Muscle layer of colon (tissue), 2 donors: ENCODE results near the gene EFEMP2.

ENCODE experiments used
- H3K27ac ChIP-seq: one replicate; pipeline ENCODE4 v1.7.0; 2013; ENCODE audit warnings: low read depth, mild to moderate bottlenecking, low read length, moderate library complexity
- H3K27me3 ChIP-seq, 2 donors: one replicate each; pipeline ENCODE4 v1.7.0; 2013; ENCODE audit warnings: low read length in 2 of 2, mild to moderate bottlenecking in 2 of 2; ENCODE audit not compliant: insufficient read depth in 2 of 2, control insufficient read depth in 1 of 2
- H3K36me3 ChIP-seq: one replicate; pipeline ENCODE4 v1.7.0; 2013; ENCODE audit warnings: mild to moderate bottlenecking, low read length; ENCODE audit not compliant: insufficient read depth
- H3K4me1 ChIP-seq: one replicate; pipeline ENCODE4 v1.7.0; 2013; ENCODE audit warnings: mild to moderate bottlenecking, low read length; ENCODE audit not compliant: insufficient read depth
- H3K4me3 ChIP-seq, 2 donors: one replicate each; pipeline ENCODE4 v1.7.0; 2013; ENCODE audit warnings: low read length in 2 of 2, low read depth in 1 of 2, mild to moderate bottlenecking in 1 of 2, moderate library complexity in 1 of 2
- H3K9ac ChIP-seq: one replicate; pipeline ENCODE4 v1.7.0; 2013; ENCODE audit warnings: low read length
- H3K9me3 ChIP-seq: one replicate; pipeline ENCODE4 v1.7.0; 2013; ENCODE audit warnings: mild to moderate bottlenecking, low read length
- donor health status: abdominal sarcoma.
- donor health status: Adenocarcinoma of cecum.

EFEMP2 gene

DNA sequence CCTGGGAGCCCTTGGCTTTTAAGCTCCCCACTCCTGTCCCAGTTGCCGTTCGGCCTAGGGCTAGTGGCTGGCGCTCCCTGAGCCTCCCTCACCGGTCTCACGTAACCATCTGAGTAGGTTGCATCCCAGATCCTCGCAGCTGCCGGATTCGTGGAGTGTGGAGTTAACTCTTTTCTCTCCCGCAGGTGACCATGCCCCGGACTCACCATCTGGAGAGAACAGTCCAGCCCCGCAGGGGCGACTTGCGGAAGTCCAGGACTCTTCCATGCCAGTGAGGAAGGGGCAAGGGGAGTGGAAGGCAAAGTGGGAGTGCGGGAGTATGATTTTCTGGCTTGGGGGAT, 11.5 kb downstream of the EFEMP2 start:
- Histone ChIP-seq H3K27me3 (no peaks in the 10 kb centered on the region), H3K4me3 (peak overlapping the region; percentile 68 to 71), H3K9ac (peak overlapping the region; percentile 93), H3K9me3 (no peaks in the 10 kb centered on the region), H3K36me3 (peaks cover 47% of the 10 kb centered on the region), H3K4me1 (peaks cover 36% of the 10 kb centered on the region), H3K27ac (peak overlapping the region; percentile 99)

DNA sequence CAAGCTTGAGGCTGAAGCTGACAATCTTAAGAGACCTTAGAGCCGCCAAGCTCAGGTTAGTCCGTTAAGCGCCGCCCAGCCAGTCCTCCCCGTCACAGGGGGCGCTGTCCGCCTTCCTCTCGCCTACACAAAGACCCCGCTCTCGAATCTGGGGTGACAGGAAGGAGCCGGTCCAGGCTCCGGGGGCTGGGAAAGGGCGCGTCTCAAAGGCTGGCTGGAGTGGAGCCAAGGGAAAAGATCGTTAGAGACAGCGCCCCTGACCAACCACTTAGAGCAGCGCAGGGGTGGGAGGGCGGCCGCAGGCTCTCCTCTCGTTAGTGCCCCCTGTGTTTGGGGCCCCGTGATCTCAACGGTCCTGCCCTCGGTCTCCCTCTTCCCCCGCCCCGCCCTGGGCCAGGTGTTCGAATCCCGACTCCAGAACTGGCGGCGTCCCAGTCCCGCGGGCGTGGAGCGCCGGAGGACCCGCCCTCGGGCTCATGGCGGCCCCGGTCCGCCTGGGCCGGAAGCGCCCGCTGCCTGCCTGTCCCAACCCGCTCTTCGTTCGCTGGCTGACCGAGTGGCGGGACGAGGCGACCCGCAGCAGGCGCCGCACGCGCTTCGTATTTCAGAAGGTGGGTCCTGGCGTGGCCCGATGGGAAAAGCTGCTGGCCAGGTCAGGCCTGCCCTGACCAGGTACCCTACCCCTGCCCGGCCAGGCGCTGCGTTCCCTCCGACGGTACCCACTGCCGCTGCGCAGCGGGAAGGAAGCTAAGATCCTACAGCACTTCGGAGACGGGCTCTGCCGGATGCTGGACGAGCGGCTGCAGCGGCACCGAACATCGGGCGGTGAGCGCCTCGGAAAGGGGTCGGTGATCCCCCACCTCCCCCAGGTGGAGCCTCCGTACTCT, 12.1 kb downstream of the EFEMP2 start, which contains the start of gene MUS81:
Gene MUS81 (plus strand): TSS at position 156 of the 887 bp plus-strand sequence. CDS start 321 bp downstream, at position 477.
- Histone ChIP-seq H3K27ac (peak within 1 kb of the TSS; percentile 99), H3K4me3 (peak within 1 kb of the TSS; percentile 68 to 71), H3K9me3 (no peaks in the 10 kb centered on the region), H3K9ac (peak within 1 kb of the TSS; percentile 93), H3K27me3 (no peaks in the 10 kb centered on the region), H3K36me3 (peaks cover 47% of the 10 kb centered on the region), H3K4me1 (peaks cover 42% of the 10 kb centered on the region)

DNA sequence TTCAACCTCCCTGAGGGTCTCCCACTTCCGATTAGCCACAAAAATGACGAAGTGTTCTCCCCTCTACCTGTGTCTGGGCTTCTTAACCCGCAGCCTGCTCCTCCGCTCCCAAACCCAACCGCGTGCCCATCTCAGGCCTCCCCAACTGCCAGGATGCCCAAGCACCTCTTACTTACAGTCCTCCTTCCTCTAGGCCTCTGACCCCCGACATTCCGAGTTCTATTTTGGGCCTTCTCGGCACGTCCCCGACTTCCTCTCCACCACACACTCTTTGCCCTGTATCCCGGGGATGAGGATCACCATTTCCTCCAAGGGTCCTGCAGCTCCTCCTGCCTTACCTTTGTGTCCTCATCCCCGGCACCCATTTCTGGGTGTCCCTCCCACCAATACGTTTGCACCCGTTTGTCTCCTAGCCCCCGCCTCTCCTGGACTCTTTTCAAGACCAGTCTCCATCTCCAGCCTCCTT, 12.8 kb downstream of the EFEMP2 start:
- Histone ChIP-seq H3K4me3 (peak overlapping the region; percentile 68 to 71), H3K4me1 (peaks cover 45% of the 10 kb centered on the region), H3K9ac (peak overlapping the region; percentile 93), H3K36me3 (peaks cover 47% of the 10 kb centered on the region), H3K9me3 (no peaks in the 10 kb centered on the region), H3K27me3 (no peaks in the 10 kb centered on the region), H3K27ac (peak overlapping the region; percentile 99)

DNA sequence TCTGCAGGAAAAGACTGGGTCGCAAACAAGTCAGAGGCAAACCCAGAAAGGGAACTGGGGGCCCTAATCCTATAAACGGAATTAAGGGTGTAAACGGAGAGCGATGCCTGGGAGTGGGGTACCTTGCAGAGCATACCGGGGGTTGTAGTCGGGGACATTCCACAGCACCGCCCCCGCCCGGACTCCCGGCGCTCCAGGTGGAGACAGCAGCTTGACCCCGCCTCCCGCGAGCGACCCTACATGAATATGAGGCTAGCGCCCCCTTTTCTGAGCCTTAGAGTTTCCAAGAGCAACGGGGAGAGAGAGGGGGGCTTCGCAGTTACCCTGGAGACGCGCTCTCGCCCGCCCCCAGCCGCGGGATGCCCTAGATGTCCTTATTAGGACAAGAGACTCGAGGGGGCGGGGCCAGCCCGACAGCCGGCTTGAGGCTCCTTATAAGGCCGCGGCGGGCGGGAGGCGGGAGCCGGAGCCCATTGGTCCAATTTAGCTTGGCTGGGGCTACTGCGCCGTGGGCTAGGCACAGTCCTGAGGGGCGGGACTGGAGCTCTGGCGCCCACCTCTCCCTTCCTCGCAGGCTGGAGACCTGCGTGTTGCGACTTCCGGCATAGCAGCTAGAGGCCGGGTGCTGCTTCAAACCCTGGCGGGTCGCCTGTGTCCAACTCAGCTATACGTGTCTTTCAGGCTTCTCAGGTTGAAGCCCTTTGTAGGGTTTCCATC, 13.3 kb downstream of the EFEMP2 start:
- Histone ChIP-seq H3K4me3 (peak overlapping the region; percentile 68 to 71), H3K36me3 (peaks cover 47% of the 10 kb centered on the region), H3K27me3 (no peaks in the 10 kb centered on the region), H3K4me1 (peaks cover 51% of the 10 kb centered on the region), H3K9ac (peak overlapping the region; percentile 93), H3K9me3 (no peaks in the 10 kb centered on the region), H3K27ac (peak overlapping the region; percentile 99)

DNA sequence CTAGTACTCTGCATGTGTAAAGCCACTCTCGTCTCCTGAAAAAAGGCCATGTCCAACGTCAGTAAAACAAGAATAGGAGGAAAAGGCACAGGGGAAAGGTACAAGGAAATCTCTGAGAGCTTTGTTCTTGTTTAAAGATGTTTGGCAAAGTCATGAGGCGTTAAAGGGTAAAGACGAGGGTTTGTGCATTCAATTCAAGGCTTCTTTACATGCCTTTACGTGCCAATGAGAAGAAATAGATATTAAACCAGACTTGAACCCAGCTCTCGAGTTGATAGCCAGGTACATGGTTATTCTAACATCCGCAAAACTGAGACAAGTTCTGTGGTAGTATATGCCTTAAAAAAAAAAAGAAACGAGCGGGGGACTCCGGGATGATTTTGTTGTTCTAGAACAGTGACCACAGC, 13.9 kb downstream of the EFEMP2 start:
- Histone ChIP-seq H3K27me3 (no peaks in the 10 kb centered on the region), H3K4me1 (peaks cover 48% of the 10 kb centered on the region), H3K9me3 (no peaks in the 10 kb centered on the region), H3K27ac (peak overlapping the region; percentile 99), H3K36me3 (peaks cover 47% of the 10 kb centered on the region), H3K4me3 (peak overlapping the region; percentile 41 to 68), H3K9ac (peak overlapping the region; percentile 58)

DNA sequence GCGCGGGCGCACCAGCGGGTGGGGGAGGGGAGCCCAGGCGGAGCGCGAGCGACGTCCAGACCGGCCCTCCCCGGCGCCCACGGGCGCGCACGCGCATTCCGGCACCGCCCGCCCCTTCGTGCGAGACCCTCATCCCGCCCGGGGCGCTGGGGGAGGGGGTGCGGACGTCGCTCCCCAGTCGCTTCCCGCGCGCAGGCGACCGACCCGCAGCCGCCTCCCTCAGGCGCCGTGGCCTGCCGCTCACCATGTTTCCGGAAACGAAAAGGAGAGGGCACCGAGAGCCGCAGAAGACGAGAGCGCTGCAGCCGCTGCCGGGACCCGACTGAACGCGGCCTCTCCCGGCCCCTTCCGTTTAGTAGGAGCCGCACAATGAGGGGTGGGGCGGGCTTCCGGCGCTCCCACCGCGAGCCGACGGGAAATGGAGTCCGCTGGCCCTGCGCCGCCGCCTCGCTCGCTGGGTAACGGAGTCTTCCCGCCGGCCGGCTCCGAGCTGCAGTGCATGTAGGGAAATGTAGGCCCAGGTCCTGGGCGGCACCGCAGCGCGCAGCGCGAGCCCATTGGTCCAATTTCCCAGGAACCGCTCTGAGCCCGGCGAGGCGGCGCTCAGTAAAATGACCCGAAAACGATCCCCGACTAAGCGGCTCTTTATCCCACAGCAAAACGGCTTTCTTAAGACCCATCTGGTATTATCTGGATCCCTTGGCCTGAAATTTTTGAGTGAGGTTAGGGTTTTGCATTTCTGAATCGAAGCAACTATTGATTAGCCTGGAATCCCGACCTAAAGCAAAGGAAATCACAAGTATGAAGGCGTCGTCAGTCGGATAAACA, 14.5 kb downstream of the EFEMP2 start, which contains the start of gene CFL1:
Gene CFL1 (minus strand): TSS at position 328 of the 828 bp plus-strand sequence. CDS start 81 bp downstream, at position 247.
- Histone ChIP-seq H3K4me3 (peak within 1 kb of the TSS; percentile 68 to 89), H3K4me1 (peaks cover 45% of the 10 kb centered on the region), H3K27ac (peak within 1 kb of the TSS; percentile 99), H3K27me3 (no peaks in the 10 kb centered on the region), H3K36me3 (peaks cover 47% of the 10 kb centered on the region), H3K9me3 (no peaks in the 10 kb centered on the region), H3K9ac (peak within 1 kb of the TSS; percentile 79)

DNA sequence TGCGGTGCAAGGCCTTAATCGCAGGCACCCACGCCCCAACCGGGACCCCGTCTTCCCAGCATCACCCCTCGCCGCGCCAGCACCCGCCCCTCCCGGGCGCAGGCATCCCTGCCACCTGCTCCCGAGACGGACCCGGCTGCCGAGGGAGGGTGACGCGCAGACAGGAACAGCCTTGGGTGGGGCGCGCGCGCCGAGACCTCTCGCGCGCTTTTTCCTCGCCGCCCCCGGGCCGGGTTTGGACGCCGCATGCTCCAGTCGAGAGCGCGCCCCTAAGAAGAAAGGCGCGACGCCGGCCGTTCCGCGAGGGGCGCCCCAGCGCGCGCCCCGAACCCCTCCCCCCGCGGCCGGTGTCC, 15.1 kb downstream of the EFEMP2 start:
- Histone ChIP-seq H3K36me3 (peaks cover 45% of the 10 kb centered on the region), H3K27ac (peak overlapping the region; percentile 96), H3K27me3 (no peaks in the 10 kb centered on the region), H3K9me3 (no peaks in the 10 kb centered on the region), H3K4me1 (peaks cover 39% of the 10 kb centered on the region), H3K4me3 (peak overlapping the region; percentile 68 to 89), H3K9ac (peak overlapping the region; percentile 79)

DNA sequence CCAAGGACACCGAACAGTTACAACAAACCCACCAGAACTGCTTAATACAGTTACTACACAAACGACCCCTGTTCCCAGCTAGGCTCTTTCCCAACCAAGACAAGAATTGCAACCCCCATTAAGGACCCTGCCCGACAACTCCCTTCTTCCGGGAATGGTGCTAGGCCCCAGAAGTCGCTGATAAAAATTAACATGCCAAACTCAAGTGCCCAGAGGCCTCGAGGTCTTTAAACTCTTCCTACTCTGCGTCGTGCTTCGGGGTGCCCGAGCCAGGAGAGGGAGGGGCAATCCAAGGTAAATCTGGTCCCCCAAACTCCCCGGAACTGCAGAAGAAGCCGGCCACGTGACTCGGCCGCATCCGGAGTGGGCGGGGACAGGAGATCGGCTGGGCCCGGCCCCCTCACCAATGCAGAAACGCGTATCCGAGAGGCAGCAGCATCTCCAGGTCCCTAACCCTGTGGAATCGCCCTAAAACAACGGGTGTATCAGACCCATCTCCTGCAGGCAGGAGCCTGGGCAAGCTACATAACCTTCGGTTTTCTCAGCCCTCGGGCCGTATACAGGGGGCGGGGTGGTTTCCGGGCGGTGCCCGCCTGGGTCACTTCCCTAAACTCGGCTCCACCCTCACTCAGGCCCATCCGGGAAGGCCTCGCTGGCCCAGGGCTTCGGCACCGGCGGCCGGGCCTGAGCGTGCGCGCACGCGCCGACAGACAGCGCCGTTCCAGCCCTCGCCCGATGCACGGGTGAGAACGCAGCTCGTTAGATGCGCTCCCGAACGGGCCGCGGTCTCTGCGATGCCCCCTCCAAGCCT, 15.7 kb downstream of the EFEMP2 start:
- H3K4me3 ChIP-seq, result peak overlapping the region; percentile 68 to 89
- H3K27me3 ChIP-seq, result no peaks in the 10 kb centered on the region
- peaks cover 34% of the 10 kb centered on the region for H3K4me1 ChIP-seq
- no peaks in the 10 kb centered on the region for H3K9me3 ChIP-seq
- H3K36me3 ChIP-seq, result peaks cover 45% of the 10 kb centered on the region
- H3K9ac ChIP-seq, result peak overlapping the region; percentile 79
- H3K27ac ChIP-seq, result peak overlapping the region; percentile 96

DNA sequence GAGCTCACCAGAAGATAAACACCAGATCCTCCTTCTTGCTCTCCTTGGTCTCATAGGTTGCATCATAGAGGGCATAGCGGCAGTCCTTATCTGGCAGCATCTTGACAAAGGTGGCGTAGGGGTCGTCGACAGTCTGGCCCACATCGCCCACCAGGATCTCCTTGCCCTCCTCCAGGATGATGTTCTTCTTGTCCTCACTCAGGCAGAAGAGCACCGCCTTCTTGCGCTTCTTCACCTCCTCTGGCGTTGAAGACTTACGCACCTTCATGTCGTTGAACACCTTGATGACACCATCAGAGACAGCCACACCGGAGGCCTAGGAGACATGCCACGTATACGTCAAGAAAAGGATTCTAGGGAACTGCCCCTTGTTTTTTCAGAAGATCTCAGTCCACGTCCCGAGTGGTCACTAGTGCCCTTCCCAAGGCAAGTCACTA, 16.7 kb downstream of the EFEMP2 start:
- peaks cover 25% of the 10 kb centered on the region for H3K4me1 ChIP-seq
- H3K36me3 ChIP-seq, result peaks cover 52% of the 10 kb centered on the region
- H3K9ac ChIP-seq, result peak overlapping the region; percentile 79

More for the DNA sequence above, 16.7 kb downstream of the EFEMP2 start:
- no peak overlapping the region for H3K27ac ChIP-seq
- peak overlapping the region; percentile 68 to 89 for H3K4me3 ChIP-seq
- H3K9me3 ChIP-seq, result no peaks in the 10 kb centered on the region
- no peaks in the 10 kb centered on the region for H3K27me3 ChIP-seq
